RKO (cell line): ENCODE results near the gene ADAMTS2.

Experiments used
- DNase-seq: peaks from one replicate; pipeline ENCODE4 v3.0.0-alpha.2; 2016; ENCODE audit warnings: low spot score

Gene ADAMTS2

GRCh38 chr5:179254638-179255271, 90.5 kb downstream of the ADAMTS2 start:
- DNase-seq, result no peak

DNA sequence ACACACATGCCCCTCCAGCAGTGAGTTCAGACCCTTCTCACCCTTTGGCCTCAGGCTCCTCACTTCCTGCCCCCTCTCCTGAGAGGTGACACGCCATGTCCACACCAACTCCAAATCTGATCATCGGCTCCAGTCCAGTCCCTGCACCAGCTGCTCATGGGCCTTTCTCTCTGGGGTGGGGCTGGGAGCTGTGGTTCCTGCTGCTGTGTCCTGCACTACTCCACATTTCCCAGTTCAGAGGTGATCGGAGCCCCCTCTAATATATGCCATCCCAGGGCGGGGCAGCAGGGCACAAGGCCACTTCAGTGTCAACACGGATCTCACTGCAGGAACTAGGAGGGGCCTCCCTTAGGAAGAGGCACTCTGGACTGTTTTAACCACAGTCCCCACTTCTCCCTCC, 91.5 kb downstream of the ADAMTS2 start:
- no peak for DNase-seq

GRCh38 chr5:179251276-179251969, 93.8 kb downstream of the ADAMTS2 start:
- no peak for DNase-seq

- no peak for DNase-seq
These were observed 94.6 kb downstream of the ADAMTS2 start for GRCh38 chr5:179250561-179251225.

DNA sequence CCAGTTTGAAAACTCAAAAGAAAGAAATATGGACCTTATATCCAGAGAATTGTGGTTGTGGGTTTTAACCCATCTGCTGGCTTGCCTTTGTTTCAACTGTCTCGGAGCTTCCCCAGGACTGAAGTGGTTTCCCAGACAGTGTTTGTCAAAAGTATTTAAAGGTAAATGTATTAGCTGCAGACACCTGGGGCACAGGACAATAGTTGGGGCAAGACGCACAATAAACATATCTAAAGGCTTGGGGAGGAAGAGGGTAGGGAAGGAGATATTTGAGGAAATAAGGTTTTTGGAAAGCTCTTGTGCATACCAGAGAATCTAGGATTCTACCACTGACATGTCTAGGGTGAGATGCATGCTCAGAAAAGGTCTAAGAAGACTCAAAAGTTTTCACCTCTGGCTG, 99.0 kb downstream of the ADAMTS2 start:
- DNase-seq, result no peak

DNA sequence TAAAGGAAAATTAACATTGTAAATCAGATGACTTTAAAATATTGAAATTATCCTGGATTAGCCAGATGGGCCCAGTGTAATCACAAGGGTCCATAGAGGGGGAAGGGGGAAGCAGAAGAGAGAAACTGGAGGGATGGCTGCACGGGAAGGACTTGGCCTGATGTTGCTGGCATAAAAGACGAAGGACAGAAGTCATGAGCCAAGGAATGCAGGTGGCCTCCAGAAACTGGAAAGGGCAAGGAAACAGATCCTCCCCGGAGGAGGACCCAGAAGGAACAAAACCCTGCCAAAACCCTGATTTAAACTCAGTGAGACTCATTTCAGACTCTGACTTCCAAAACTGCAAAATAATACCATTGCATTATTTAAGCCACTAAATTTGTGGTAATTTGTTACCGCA, 100.2 kb downstream of the ADAMTS2 start:
- DNase-seq, result no peak

DNA sequence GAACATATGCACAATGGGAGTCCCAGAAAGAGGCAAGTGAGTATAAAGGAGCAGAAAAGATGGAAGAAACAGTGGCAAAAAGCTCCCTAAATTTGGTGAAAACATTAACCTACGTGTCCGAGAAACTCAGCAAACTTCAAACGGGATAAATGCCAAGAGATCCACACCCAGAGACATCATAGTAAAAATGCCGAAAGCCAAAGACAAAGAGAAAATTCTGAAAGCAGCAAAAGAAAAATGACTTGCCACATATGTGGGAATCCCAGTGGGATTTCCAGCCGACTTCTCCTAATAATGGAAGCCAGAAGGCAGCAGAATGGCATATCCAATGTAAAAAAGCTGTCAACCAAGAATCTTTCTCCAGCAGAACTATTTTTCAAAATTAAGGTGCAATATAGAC, 101.2 kb downstream of the ADAMTS2 start:
- no peak for DNase-seq

DNA sequence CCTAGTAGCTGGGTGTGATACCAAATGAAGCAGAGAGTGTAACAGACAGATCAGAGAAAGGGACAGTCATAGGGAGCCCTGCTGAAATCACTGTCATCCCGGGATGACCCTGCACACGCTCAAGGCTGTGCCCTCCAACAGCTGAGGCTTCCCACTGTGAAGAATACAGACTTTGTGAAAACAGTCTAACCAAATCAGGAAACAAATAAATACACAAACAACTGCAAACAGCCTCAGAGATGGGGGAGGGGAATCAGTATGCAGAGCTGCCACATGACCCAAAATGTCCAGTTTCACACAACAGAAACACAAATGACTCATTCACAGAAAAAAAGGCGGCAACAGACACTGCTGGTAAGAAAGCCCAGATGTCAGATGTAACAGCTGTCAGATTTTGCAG, 101.9 kb downstream of the ADAMTS2 start:
- DNase-seq, result no peak

DNA sequence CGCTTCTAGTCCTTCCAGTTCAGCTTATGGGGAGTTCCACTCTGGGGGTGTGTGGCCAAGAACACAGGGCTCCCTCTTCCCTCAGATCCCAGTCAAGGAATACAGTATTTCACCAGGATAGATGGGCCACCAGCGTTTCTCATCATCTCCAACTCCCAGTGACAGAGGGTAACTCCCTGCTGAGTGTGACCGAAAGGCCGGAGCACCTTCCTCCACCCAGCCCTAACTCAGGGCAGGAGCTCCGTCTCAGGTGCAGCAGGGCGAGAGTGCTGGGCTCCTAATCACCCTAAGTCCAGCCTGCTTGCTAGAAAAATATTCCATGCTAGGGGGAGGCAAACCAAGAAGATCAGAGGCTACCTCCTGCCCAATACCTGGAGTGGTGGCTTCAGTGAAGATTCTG, 102.6 kb downstream of the ADAMTS2 start:
- no peak for DNase-seq

GRCh38 chr5:179241764-179242370, 103.4 kb downstream of the ADAMTS2 start:
- DNase-seq, result no peak

DNA sequence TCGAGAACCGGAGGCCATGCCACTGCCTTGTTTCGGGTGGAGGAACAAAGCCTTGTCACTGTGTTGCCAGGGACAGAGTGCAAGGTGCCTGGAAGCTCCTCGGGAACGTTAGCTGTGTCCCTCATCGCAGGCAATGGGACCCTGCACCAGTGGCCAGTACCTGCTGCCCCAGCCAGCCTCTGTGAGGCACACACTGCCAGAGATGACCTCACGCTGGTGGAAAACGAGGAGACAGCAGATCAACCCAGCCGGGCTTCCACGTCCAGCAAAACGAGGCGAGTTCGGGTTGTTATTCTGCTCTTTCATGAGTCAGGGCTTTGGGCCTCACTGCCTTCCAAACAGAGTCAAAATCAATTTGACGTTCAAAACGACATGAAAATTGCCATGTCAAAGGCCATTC, 104.1 kb downstream of the ADAMTS2 start:
- DNase-seq, result no peak

- no peak for DNase-seq
These were observed 104.7 kb downstream of the ADAMTS2 start for GRCh38 chr5:179240561-179240960.

GRCh38 chr5:179239256-179240135, 105.8 kb downstream of the ADAMTS2 start:
- no peak for DNase-seq

- no peak for DNase-seq
These were observed 106.7 kb downstream of the ADAMTS2 start for GRCh38 chr5:179238628-179238970.

- DNase-seq, result no peak
These were observed 107.3 kb downstream of the ADAMTS2 start for GRCh38 chr5:179237770-179238627.

GRCh38 chr5:179235416-179236400, 109.6 kb downstream of the ADAMTS2 start:
- no peak for DNase-seq

- DNase-seq, result no peak
These were observed 110.6 kb downstream of the ADAMTS2 start for GRCh38 chr5:179234563-179235135.

DNA sequence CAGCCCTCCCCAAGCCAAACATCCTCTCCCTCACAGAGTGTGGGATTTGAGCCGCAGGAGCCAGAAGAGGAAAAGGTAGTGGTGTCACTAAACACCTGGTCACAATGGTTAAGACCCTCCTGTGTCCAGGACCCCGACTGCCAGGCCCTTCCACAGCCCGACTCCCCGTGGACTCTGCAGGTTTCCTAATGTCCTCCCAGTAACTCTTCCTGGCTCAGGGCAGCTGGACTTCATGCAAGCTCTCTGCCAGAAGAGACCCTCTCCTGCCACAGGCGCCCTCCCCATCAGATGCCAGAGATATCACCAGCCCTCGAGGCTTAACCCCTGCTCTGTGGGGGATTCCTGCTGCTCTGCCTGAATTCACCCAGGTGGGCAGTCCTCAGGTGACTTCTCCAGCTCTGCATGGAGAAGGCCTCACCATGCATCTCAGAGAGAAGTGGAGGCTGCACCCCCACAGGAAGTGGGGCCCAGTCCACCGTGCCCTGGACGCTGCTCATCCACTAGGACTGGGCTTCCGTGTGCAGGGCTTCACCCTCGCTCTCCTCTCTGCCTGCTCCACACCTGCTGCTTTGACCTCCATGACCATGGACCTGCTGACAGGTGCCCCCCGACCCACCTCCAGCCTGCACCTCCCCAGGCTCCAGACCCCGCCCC, 111.2 kb downstream of the ADAMTS2 start:
- no peak for DNase-seq
